ENCODE results near the gene STOML3. TPM values are rescaled to one million over a fixed set of nuclear protein-coding genes. Genes with fewer than 3 reads are reported as not detected.

STOML3 gene
- total RNA-seq, 4 donors from 2014 or later, result not detected

DNA sequence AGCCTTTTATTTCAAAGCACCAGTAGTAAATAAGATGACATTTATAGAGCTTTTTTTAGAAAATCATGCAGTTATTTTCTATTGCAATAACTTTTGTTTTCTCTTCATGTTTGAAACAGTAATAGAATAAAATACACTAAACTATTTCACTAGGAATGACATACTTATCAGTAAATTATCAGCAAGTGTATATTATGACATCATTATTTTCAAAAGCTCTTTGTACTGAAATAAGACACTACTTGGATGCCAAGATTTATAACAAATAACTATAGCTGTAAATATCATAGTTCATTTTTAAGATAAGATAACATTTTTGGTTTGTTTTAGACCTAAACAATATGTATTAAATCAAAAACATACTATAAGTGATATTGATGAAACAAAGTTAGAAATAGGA lies 56.8 kb downstream of the STOML3 start:
- no peak for DNase-seq
- intact Hi-C loops (cut with DNase I), result no loop called here
- no peaks in the 10 kb centered on the region for H3K27me3 ChIP-seq
- H3K36me3 ChIP-seq, result no peaks in the 10 kb centered on the region
- no peak for TF ChIP-seq POLR2A (IDR thresholded peaks at IDR 0.05)
- TF ChIP-seq, protein P1, sequence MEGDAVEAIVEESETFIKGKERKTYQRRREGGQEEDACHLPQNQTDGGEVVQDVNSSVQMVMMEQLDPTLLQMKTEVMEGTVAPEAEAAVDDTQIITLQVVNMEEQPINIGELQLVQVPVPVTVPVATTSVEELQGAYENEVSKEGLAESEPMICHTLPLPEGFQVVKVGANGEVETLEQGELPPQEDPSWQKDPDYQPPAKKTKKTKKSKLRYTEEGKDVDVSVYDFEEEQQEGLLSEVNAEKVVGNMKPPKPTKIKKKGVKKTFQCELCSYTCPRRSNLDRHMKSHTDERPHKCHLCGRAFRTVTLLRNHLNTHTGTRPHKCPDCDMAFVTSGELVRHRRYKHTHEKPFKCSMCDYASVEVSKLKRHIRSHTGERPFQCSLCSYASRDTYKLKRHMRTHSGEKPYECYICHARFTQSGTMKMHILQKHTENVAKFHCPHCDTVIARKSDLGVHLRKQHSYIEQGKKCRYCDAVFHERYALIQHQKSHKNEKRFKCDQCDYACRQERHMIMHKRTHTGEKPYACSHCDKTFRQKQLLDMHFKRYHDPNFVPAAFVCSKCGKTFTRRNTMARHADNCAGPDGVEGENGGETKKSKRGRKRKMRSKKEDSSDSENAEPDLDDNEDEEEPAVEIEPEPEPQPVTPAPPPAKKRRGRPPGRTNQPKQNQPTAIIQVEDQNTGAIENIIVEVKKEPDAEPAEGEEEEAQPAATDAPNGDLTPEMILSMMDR (IDR thresholded peaks at IDR 0.05), result no peak
- no peak overlapping the region for H3K4me3 ChIP-seq
- no peaks in the 10 kb centered on the region for H3K4me1 ChIP-seq
- no peak overlapping the region for H3K27ac ChIP-seq
- no peaks in the 10 kb centered on the region for H3K9me3 ChIP-seq

GRCh38 chr13:38922170-38922569 lies 68.5 kb downstream of the STOML3 start:
- no peaks in the 10 kb centered on the region for H3K4me1 ChIP-seq
- 79 to 95% methylated on average over 1 of the region's 1 CpG for WGBS, 2 donors
- intact Hi-C loops (cut with DNase I), result no loop called here
- H3K27me3 ChIP-seq, result peaks cover 0 to 4% (median 0%) of the 10 kb centered on the region in 4 donors
- no peaks in the 10 kb centered on the region for H3K9me3 ChIP-seq
- H3K4me3 ChIP-seq, result no peak overlapping the region
- TF ChIP-seq, protein P1 (IDR thresholded peaks at IDR 0.05), result no peak
- TF ChIP-seq POLR2A (IDR thresholded peaks at IDR 0.05), result no peak
- H3K27ac ChIP-seq, result no peak overlapping the region
- H3K36me3 ChIP-seq, result no peaks in the 10 kb centered on the region
- no peak for DNase-seq

DNA sequence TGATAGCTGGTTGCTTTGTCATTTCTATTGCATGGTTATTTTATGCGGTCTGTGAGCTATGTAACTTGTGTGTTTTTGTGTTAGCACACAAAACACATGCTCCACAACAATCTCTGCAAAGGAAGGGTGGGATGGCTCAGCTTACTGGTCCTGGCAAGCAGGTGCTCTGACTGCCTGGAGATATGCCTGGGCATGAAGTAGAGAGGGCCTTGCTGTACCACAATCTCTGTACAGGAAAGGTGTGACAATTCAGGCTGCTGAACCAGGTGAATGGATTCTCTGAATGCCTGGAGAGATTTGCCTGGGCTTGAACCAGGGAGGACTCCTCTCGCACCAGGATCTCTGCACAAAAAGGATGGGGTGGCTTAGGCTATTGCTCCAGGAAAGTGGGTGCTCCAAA lies 69.5 kb downstream of the STOML3 start:
- Histone ChIP-seq H3K27me3 (peaks cover 0 to 4% (median 0%) of the 10 kb centered on the region in 4 donors), H3K4me3 (no peak overlapping the region), H3K4me1 (no peaks in the 10 kb centered on the region), H3K27ac (no peak overlapping the region), H3K9me3 (no peaks in the 10 kb centered on the region), H3K36me3 (no peaks in the 10 kb centered on the region)
- intact Hi-C loops (cut with DNase I), result no loop called here
- no peak for DNase-seq
- no peak for TF ChIP-seq POLR2A (IDR thresholded peaks at IDR 0.05)
- TF ChIP-seq, protein P1 (IDR thresholded peaks at IDR 0.05), result no peak
- WGBS, 2 donors, result 0 to 17% methylated on average over 1 to 2 of the region's 2 CpGs

Other genes starting within 250 kb of the STOML3 start
- 10 to 100 TPM in 3 of 4 donors, 1 to 10 TPM in 1; 8.8 to 17.5 (median 14.9) TPM for gene PROSER1, start 47.3 kb upstream of the STOML3 start, total RNA-seq
- gene NHLRC3, start 47.6 kb upstream of the STOML3 start, total RNA-seq, result 10 to 100 TPM in 2 of 4 donors, 1 to 10 TPM in 2; 5.4 to 13.9 (median 8.7) TPM

Data from esophagus squamous epithelium (tissue), 5 donors.